Neural crest cell (in vitro differentiated cells): ENCODE data around the gene NYAP2. TPM values are rescaled to one million over a fixed set of nuclear protein-coding genes. Genes with fewer than 3 reads are reported as not detected.

Source experiments
- DNase-seq: peaks from one replicate; pipeline ENCODE4 v3.0.0; 2021; ENCODE audit warnings: low read depth, mixed read lengths, low spot score
- H3K27ac Mint-ChIP-seq: one replicate; pipeline ENCODE4 v1.8.0; 2021; ENCODE audit warnings: mild to moderate bottlenecking, mixed read lengths; ENCODE audit not compliant: unreplicated experiment
- H3K27me3 Mint-ChIP-seq: 2 replicates; pipeline ENCODE4 v1.8.0; 2021; ENCODE audit warnings: low read depth, mild to moderate bottlenecking, mixed read lengths
- H3K36me3 Mint-ChIP-seq: 2 replicates; pipeline ENCODE4 v1.8.0; 2021; ENCODE audit warnings: low read depth, mild to moderate bottlenecking, mixed read lengths
- H3K4me1 Mint-ChIP-seq: 2 replicates; pipeline ENCODE4 v1.8.0; 2021; ENCODE audit warnings: mixed read lengths
- H3K4me3 Mint-ChIP-seq: one replicate; pipeline ENCODE4 v1.8.0; 2021; ENCODE audit warnings: mild to moderate bottlenecking, mixed read lengths
- H3K9me3 Mint-ChIP-seq: 2 replicates; pipeline ENCODE4 v1.8.0; 2021; ENCODE audit warnings: mixed read lengths
- total RNA-seq: library from RNA; stranded (reverse); gene quantifications from 2 replicates; pipeline ENCODE4 v1.2.1, GENCODE V29; 2021
- TF ChIP-seq, protein P1 (sequence below): fragments of 200-600 bp; sonication (generic); conservative IDR thresholded peaks from 2 replicates; pipeline ENCODE4 v1.5.0; 2021; ENCODE audit warnings: antibody characterized with exemption, mild to moderate bottlenecking

The NYAP2 gene
- total RNA-seq, 1 donor from 2014 or later: 0.35 TPM

DNA sequence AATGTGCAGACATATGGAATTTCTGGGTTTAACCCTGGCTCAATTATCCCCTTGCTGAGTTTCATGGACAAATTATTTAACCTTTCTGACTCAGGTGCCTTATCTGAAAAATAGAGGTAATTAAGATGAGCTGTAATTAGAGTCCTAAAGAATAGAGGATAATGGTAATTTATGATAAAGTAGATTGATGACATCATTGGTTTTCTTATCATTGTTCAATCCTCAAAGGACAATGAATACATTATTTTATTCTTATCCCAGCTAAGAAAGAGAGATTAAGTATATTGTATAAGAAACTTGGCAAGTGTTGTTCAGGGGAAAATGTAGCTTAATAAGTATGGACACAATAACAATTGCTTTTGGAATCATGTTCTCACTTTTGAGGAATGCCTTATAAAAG is 279.3 kb downstream of the NYAP2 start:
- Mint-ChIP-seq H3K27me3 (no peaks in the 10 kb centered on the region), H3K36me3 (no peaks in the 10 kb centered on the region), H3K4me1 (peaks cover 7% of the 10 kb centered on the region), H3K27ac (no peak overlapping the region), H3K4me3 (no peak overlapping the region), H3K9me3 (no peaks in the 10 kb centered on the region)
- DNase-seq: no peak
- TF ChIP-seq, protein P1, sequence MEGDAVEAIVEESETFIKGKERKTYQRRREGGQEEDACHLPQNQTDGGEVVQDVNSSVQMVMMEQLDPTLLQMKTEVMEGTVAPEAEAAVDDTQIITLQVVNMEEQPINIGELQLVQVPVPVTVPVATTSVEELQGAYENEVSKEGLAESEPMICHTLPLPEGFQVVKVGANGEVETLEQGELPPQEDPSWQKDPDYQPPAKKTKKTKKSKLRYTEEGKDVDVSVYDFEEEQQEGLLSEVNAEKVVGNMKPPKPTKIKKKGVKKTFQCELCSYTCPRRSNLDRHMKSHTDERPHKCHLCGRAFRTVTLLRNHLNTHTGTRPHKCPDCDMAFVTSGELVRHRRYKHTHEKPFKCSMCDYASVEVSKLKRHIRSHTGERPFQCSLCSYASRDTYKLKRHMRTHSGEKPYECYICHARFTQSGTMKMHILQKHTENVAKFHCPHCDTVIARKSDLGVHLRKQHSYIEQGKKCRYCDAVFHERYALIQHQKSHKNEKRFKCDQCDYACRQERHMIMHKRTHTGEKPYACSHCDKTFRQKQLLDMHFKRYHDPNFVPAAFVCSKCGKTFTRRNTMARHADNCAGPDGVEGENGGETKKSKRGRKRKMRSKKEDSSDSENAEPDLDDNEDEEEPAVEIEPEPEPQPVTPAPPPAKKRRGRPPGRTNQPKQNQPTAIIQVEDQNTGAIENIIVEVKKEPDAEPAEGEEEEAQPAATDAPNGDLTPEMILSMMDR: no peak

DNA sequence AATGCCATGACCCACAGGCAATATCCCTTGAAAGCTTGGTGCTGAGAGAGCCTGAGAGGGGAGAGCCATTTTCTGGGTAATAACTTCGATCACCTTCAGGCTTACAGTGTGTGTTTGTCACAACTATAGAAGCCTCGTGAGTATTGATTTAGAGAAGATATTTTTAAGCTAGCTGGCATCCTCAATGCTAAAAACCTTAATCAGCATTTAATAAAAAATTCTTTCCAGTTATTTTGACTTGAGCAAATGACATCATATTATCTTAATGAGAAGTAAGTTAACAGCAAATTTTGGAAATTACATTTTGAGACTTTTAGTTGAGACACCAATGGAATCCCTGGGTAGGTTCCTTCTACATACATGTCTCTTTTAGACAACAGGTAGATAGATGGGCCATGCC is 283.7 kb downstream of the NYAP2 start:
- no peaks in the 10 kb centered on the region for H3K27me3 Mint-ChIP-seq
- no peak for DNase-seq
- H3K4me1 Mint-ChIP-seq: no peaks in the 10 kb centered on the region

DNA sequence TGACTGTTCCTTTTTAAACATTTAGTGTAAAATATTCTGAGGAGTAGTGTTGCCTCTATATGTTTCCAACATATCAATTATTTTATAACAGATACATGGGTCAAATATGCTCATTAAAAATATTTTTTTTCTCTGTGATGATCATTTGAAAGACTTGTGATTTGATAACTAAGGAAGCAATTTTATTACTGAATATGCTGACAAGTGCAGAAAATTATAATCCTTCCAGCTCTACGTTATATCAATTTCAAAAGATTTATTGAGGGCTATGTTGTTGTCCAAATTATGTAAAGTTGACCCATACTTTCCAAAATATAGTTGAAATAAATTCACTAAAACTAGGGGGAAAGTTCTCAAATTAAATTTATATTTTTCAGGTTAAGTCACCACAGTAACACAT is 290.6 kb downstream of the NYAP2 start:
- H3K27ac Mint-ChIP-seq: no peak overlapping the region
- H3K4me1 Mint-ChIP-seq: no peaks in the 10 kb centered on the region
- H3K36me3 Mint-ChIP-seq: no peaks in the 10 kb centered on the region
- DNase-seq: no peak
- H3K27me3 Mint-ChIP-seq: no peaks in the 10 kb centered on the region
- no peak overlapping the region for H3K4me3 Mint-ChIP-seq
- H3K9me3 Mint-ChIP-seq: no peaks in the 10 kb centered on the region
- TF ChIP-seq, protein P1: no peak

More for the DNA sequence above, 283.7 kb downstream of the NYAP2 start:
- Mint-ChIP-seq H3K4me3 (no peak overlapping the region), H3K36me3 (no peaks in the 10 kb centered on the region), H3K9me3 (no peaks in the 10 kb centered on the region), H3K27ac (no peak overlapping the region)
- TF ChIP-seq, protein P1: no peak

DNA sequence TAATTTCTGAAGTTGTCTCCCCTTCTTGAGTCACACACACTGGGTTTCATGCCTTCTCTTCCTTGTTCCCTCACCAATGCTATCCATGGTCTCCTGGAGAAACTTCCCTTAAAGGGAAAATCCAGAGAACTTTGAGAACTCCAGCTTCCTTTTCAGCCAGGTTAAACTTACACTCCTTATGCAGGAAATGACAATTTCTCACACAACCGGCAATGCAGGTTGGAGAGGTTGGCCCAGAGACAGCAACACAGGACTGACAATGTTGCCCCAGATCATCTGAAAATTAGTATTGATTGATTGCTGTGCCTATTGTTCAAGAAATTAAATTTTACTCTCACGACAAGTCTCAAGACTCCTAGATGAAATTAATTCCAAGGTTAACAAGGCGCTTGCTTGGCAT is 292.2 kb downstream of the NYAP2 start:
- Mint-ChIP-seq H3K27me3 (no peaks in the 10 kb centered on the region), H3K9me3 (no peaks in the 10 kb centered on the region), H3K27ac (no peak overlapping the region), H3K4me3 (no peak overlapping the region), H3K36me3 (no peaks in the 10 kb centered on the region), H3K4me1 (no peaks in the 10 kb centered on the region)
- DNase-seq: no peak
- TF ChIP-seq, protein P1: no peak

DNA sequence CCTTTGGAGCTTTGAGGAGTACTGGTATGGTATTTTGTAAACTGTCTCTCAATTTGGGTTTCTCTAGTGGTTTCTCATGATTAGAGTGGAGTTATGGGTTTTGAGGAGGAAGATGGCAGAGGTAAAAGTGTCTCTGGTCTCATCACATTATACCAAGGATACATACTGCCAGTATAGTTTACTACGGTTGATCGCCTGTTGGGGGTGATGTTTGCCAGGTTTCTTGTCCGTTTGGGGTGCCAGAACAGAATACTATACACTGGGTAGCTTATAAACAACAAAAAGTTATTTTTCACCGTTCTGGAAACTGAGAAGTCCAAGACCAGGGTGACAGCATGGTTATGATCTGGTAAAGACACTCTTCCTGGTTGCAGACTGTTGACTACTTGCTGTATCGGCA is 293.7 kb downstream of the NYAP2 start:
- Mint-ChIP-seq H3K27me3 (no peaks in the 10 kb centered on the region), H3K4me1 (no peaks in the 10 kb centered on the region), H3K9me3 (no peaks in the 10 kb centered on the region), H3K27ac (no peak overlapping the region), H3K4me3 (no peak overlapping the region), H3K36me3 (no peaks in the 10 kb centered on the region)
- DNase-seq: no peak
- TF ChIP-seq, protein P1: no peak

DNA sequence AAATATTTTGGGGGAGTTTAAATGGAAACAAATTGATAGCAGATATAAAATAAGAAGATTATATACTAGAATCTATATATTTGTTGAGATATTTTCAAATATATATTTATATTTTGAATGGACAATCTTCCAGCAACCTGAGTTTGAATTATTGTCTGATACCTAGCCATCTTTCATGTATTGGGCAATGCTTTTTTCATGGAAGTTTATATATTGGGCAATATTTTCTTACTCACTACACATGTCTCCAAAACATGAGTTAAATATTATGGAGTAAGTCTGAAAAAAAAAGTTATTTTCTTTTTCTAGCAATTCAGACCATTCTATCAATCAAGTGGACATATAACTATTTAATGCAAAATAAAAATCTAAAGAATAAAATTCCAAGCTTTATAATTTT is 295.2 kb downstream of the NYAP2 start:
- no peak overlapping the region for H3K4me3 Mint-ChIP-seq
- no peak for DNase-seq
- H3K4me1 Mint-ChIP-seq: no peaks in the 10 kb centered on the region
- TF ChIP-seq, protein P1: no peak
- no peak overlapping the region for H3K27ac Mint-ChIP-seq
- no peaks in the 10 kb centered on the region for H3K27me3 Mint-ChIP-seq
- no peaks in the 10 kb centered on the region for H3K36me3 Mint-ChIP-seq
- H3K9me3 Mint-ChIP-seq: no peaks in the 10 kb centered on the region
